ENCODE results near the gene NRF1. TPM values are rescaled to one million over a fixed set of nuclear protein-coding genes. Genes with fewer than 3 reads are reported as not detected.
A peak's percentile ranks its signal among the peaks of the same experiment; 100 is the strongest.

The NRF1 gene
- total RNA-seq, 1 experiment from 2014 or later: 13.6 TPM

GRCh38 chr7:129686063-129686462 lies 74.5 kb downstream of the NRF1 start:
- DNase-seq (no peak), ATAC-seq (no peak)
- Histone ChIP-seq H3K27me3 (ENCODE audit: low read length) (no peaks in the 10 kb centered on the region), H3K4me2 (ENCODE audit: low read length) (no peak overlapping the region), H3K27ac (ENCODE audit: low read length) (no peak overlapping the region), H3K36me3 (ENCODE audit: low read depth, low read length) (no peaks in the 10 kb centered on the region), H3F3A (ENCODE audit: low read length, unreplicated experiment) (no peaks in the 10 kb centered on the region), H3K9ac (ENCODE audit: low read length) (no peak overlapping the region), H3K4me1 (ENCODE audit: insufficient read depth, low read length) (peaks cover 15% of the 10 kb centered on the region), H2AFZ (ENCODE audit: low read length) (no peak overlapping the region), H4K20me1 (ENCODE audit: low read length) (no peaks in the 10 kb centered on the region), H3K9me3 (ENCODE audit: low read length) (no peaks in the 10 kb centered on the region), H3K4me3 (ENCODE audit: low read length) (no peak overlapping the region), H3K79me2 (ENCODE audit: low read length) (no peaks in the 10 kb centered on the region), H3K9me2 (replicated peaks; ENCODE audit: low read length) (no peaks in the 10 kb centered on the region)
- intact Hi-C loops (cut with micrococcal nuclease): no loop called here
- ChIA-PET CTCF (no interaction called here), POLR2A (ENCODE audit: unreplicated experiment) (no interaction called here)
- TF ChIP-seq EZH2phosphoT487 (IDR thresholded peaks at IDR 0.05; ENCODE audit: borderline replicate concordance, low read length) (no peak), EZH2 (IDR thresholded peaks at IDR 0.05; ENCODE audit: low read length, unreplicated experiment) (no peak)
- TF ChIP-seq, protein P1, sequence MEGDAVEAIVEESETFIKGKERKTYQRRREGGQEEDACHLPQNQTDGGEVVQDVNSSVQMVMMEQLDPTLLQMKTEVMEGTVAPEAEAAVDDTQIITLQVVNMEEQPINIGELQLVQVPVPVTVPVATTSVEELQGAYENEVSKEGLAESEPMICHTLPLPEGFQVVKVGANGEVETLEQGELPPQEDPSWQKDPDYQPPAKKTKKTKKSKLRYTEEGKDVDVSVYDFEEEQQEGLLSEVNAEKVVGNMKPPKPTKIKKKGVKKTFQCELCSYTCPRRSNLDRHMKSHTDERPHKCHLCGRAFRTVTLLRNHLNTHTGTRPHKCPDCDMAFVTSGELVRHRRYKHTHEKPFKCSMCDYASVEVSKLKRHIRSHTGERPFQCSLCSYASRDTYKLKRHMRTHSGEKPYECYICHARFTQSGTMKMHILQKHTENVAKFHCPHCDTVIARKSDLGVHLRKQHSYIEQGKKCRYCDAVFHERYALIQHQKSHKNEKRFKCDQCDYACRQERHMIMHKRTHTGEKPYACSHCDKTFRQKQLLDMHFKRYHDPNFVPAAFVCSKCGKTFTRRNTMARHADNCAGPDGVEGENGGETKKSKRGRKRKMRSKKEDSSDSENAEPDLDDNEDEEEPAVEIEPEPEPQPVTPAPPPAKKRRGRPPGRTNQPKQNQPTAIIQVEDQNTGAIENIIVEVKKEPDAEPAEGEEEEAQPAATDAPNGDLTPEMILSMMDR (conservative IDR thresholded peaks at IDR 0.05; ENCODE audit: low read depth, low read length): no peak
- BruUV-seq (replicated peaks): no TSS peak

DNA sequence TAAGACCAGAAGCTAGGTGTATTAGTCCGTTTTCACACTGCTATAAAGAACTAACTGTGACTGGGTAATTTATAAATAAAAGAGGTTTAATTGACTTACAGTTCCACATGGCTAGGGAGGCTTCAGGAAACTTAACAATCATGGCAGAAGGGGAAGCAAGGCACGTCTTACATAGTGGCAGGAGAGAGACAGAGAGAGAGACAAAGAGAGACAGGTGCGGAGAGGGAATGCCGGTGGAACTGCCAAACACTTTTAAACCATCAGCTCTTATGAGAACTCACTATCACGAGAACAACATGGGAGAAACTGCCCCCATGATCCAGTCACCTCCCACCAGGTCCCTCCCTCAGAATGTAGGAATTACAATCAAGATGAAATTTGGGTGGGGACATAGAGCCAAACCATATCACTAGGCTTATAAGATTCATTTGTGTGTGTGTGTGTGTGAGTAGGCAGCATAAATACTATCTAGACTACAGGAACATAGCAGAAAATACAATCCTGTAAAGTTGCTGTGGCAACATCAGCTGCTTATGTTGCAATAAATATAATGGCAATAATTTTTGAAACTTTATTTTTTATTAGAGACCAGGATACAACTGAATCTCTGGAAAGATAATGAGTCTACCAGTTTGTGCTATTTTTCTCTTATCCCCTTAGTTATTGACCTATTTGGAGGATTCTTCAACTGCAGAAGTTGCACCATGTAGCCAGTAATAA lies 77.1 kb downstream of the NRF1 start:
- H2AFZ ChIP-seq (ENCODE audit: low read length): no peak overlapping the region
- H3K36me3 ChIP-seq (ENCODE audit: low read depth, low read length): peaks cover 7% of the 10 kb centered on the region; the same call in 1 of the 2 replicates
- H3F3A ChIP-seq (ENCODE audit: low read length, unreplicated experiment): no peaks in the 10 kb centered on the region
- no peak overlapping the region for H3K27ac ChIP-seq (ENCODE audit: low read length)
- H3K4me2 ChIP-seq (ENCODE audit: low read length): no peak overlapping the region
- DNase-seq: no peak
- no peak overlapping the region for H3K9ac ChIP-seq (ENCODE audit: low read length)
- POLR2A ChIA-PET (ENCODE audit: unreplicated experiment): no interaction called here
- H3K79me2 ChIP-seq (ENCODE audit: low read length): no peaks in the 10 kb centered on the region
- intact Hi-C loops (cut with micrococcal nuclease): no loop called here
- H3K4me3 ChIP-seq (ENCODE audit: low read length): no peak overlapping the region
- CTCF ChIA-PET: no interaction called here
- H3K9me2 ChIP-seq (replicated peaks; ENCODE audit: low read length): no peaks in the 10 kb centered on the region
- no peak for ATAC-seq
- no peaks in the 10 kb centered on the region for H3K27me3 ChIP-seq (ENCODE audit: low read length)
- H3K9me3 ChIP-seq (ENCODE audit: low read length): no peaks in the 10 kb centered on the region
- no peaks in the 10 kb centered on the region for H4K20me1 ChIP-seq (ENCODE audit: low read length)
- BruUV-seq (replicated peaks): no TSS peak
- TF ChIP-seq EZH2phosphoT487 (IDR thresholded peaks at IDR 0.05; ENCODE audit: borderline replicate concordance, low read length) (no peak), EZH2 (IDR thresholded peaks at IDR 0.05; ENCODE audit: low read length, unreplicated experiment) (no peak)
- TF ChIP-seq, protein P1 (conservative IDR thresholded peaks at IDR 0.05; ENCODE audit: low read depth, low read length): no peak
- H3K4me1 ChIP-seq (ENCODE audit: insufficient read depth, low read length): peaks cover 16% of the 10 kb centered on the region

DNA sequence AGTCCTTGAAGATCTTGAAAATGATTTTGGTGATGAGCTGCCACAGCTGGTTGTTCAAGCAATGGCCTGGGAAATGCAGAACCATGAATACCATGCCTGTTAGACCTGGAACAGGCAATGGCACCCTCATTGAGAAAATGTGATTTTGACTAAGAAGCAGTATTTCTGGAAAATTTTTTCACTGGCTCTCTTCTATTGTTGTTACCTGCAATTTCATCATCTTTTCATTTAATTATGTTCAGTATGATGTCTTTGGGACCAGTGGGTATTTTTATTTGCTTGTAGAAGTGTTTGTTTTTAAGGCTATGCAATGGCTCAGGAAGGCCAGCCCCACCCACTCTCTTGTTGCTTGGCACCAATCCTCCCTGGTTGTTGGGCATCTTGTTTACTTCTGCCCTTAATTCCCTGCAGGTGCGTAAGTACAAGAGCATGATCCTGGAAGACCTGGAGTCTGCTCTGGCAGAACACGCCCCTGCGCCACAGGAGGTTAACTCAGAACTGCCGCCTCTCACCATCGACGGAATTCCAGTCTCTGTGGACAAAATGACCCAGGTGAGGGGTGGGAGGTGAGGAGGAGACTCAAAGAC lies 78.6 kb downstream of the NRF1 start:
- ATAC-seq (peak; percentile 75), DNase-seq (peak; percentile 24)
- no peaks in the 10 kb centered on the region for H3K27me3 ChIP-seq (ENCODE audit: low read length)
- peaks cover 22% of the 10 kb centered on the region for H3K4me1 ChIP-seq (ENCODE audit: insufficient read depth, low read length)
- H3K36me3 ChIP-seq (ENCODE audit: low read depth, low read length): peaks cover 11% of the 10 kb centered on the region
- H3K27ac ChIP-seq (ENCODE audit: low read length): peak overlapping the region; percentile 72
- no peaks in the 10 kb centered on the region for H3K9me3 ChIP-seq (ENCODE audit: low read length)
- CTCF ChIA-PET: no interaction called here
- no peak overlapping the region for H3K4me3 ChIP-seq (ENCODE audit: low read length)
- POLR2A ChIA-PET (ENCODE audit: unreplicated experiment): no interaction called here
- H2AFZ ChIP-seq (ENCODE audit: low read length): no peak overlapping the region
- TF ChIP-seq, protein P1 (conservative IDR thresholded peaks at IDR 0.05; ENCODE audit: low read depth, low read length): no peak
- no peak for TF ChIP-seq EZH2 (IDR thresholded peaks at IDR 0.05; ENCODE audit: low read length, unreplicated experiment)
- no peak for TF ChIP-seq EZH2phosphoT487 (IDR thresholded peaks at IDR 0.05; ENCODE audit: borderline replicate concordance, low read length)
- H3K9ac ChIP-seq (ENCODE audit: low read length): peak overlapping the region; percentile 31
- no peaks in the 10 kb centered on the region for H3F3A ChIP-seq (ENCODE audit: low read length, unreplicated experiment)
- peak overlapping the region; percentile 24; the same call in 1 of the 2 replicates for H3K4me2 ChIP-seq (ENCODE audit: low read length)
- H3K79me2 ChIP-seq (ENCODE audit: low read length): no peaks in the 10 kb centered on the region
- H3K9me2 ChIP-seq (replicated peaks; ENCODE audit: low read length): no peaks in the 10 kb centered on the region
- no peaks in the 10 kb centered on the region for H4K20me1 ChIP-seq (ENCODE audit: low read length)
- BruUV-seq (replicated peaks): no TSS peak
- intact Hi-C loops (cut with micrococcal nuclease): loop anchor here (2.0 kb wide), 2 partner anchors 25 to 51 kb away; no protein-coding TSS in a partner anchor
